ENCODE data around the gene ADGRA3.

ADGRA3 gene

GRCh38 chr4:22522206-22522605 is 6.3 kb upstream of the ADGRA3 start:
- Histone ChIP-seq H3K4me2 (ENCODE audit: low read depth, low read length) (no peak overlapping the region), H3K9me2 (replicated peaks; ENCODE audit: insufficient read depth, low read length) (no peaks in the 10 kb centered on the region), H4K20me1 (ENCODE audit: insufficient read depth, low read length) (no peaks in the 10 kb centered on the region), H3K9ac (ENCODE audit: low read length) (no peak overlapping the region), H3K36me3 (replicated peaks; ENCODE audit: insufficient read depth, low read length) (no peaks in the 10 kb centered on the region), H3K79me2 (ENCODE audit: low read length) (no peaks in the 10 kb centered on the region), H3K27ac (ENCODE audit: low read length) (no peak overlapping the region), H3K4me3 (ENCODE audit: low read length) (no peak overlapping the region), H3K9me3 (replicated peaks; ENCODE audit: insufficient read depth, low read length) (no peaks in the 10 kb centered on the region), H3K27me3 (replicated peaks; ENCODE audit: insufficient read depth, low read length) (no peaks in the 10 kb centered on the region), H3K4me1 (ENCODE audit: low read length) (no peaks in the 10 kb centered on the region), H3F3A (ENCODE audit: insufficient read depth, low read length) (no peaks in the 10 kb centered on the region), H2AFZ (ENCODE audit: low read length) (no peak overlapping the region)
- DNase-seq, result no peak
- TF ChIP-seq CTCF (IDR thresholded peaks at IDR 0.05; ENCODE audit: low read length) (no peak), EZH2 (optimal IDR thresholded peaks at IDR 0.05; ENCODE audit: low read depth, low read length) (no peak), EZH2phosphoT487 (IDR thresholded peaks at IDR 0.05; ENCODE audit: low read length) (no peak)

GRCh38 chr4:22521240-22521639 is 5.4 kb upstream of the ADGRA3 start:
- H3F3A ChIP-seq (ENCODE audit: insufficient read depth, low read length), result peaks cover 5% of the 10 kb centered on the region; the same call in 1 of the 2 replicates
- no peaks in the 10 kb centered on the region for H3K9me3 ChIP-seq (replicated peaks; ENCODE audit: insufficient read depth, low read length)
- H3K4me3 ChIP-seq (ENCODE audit: low read length), result no peak overlapping the region
- no peak overlapping the region for H3K4me2 ChIP-seq (ENCODE audit: low read depth, low read length)
- H3K36me3 ChIP-seq (replicated peaks; ENCODE audit: insufficient read depth, low read length), result no peaks in the 10 kb centered on the region
- H3K9ac ChIP-seq (ENCODE audit: low read length), result no peak overlapping the region
- no peaks in the 10 kb centered on the region for H4K20me1 ChIP-seq (ENCODE audit: insufficient read depth, low read length)
- H3K9me2 ChIP-seq (replicated peaks; ENCODE audit: insufficient read depth, low read length), result no peaks in the 10 kb centered on the region
- H3K27ac ChIP-seq (ENCODE audit: low read length), result no peak overlapping the region
- 0 out of 2 replicates have a peak, but pooled peaks cover 3% of the 10 kb centered on the region for H3K4me1 ChIP-seq (ENCODE audit: low read length)
- no peak for TF ChIP-seq CTCF (IDR thresholded peaks at IDR 0.05; ENCODE audit: low read length)
- TF ChIP-seq EZH2phosphoT487 (IDR thresholded peaks at IDR 0.05; ENCODE audit: low read length), result no peak
- no peak for TF ChIP-seq EZH2 (optimal IDR thresholded peaks at IDR 0.05; ENCODE audit: low read depth, low read length)
- no peak overlapping the region for H2AFZ ChIP-seq (ENCODE audit: low read length)
- no peaks in the 10 kb centered on the region for H3K79me2 ChIP-seq (ENCODE audit: low read length)
- DNase-seq, result no peak
- H3K27me3 ChIP-seq (replicated peaks; ENCODE audit: insufficient read depth, low read length), result no peaks in the 10 kb centered on the region

GRCh38 chr4:22515145-22515887 is 550 bp downstream of the ADGRA3 start:
- H4K20me1 ChIP-seq (ENCODE audit: insufficient read depth, low read length), result no peaks in the 10 kb centered on the region
- no peaks in the 10 kb centered on the region for H3K36me3 ChIP-seq (replicated peaks; ENCODE audit: insufficient read depth, low read length)
- DNase-seq, result peak; percentile 63
- H3K4me1 ChIP-seq (ENCODE audit: low read length), result 0 out of 2 replicates have a peak, but pooled peaks cover 3% of the 10 kb centered on the region
- H2AFZ ChIP-seq (ENCODE audit: low read length), result peak overlapping the region; percentile 82
- H3K9ac ChIP-seq (ENCODE audit: low read length), result peak overlapping the region; percentile 34; the same call in 1 of the 2 replicates
- no peaks in the 10 kb centered on the region for H3K9me2 ChIP-seq (replicated peaks; ENCODE audit: insufficient read depth, low read length)
- TF ChIP-seq EZH2 (optimal IDR thresholded peaks at IDR 0.05; ENCODE audit: low read depth, low read length) (no peak), CTCF (IDR thresholded peaks at IDR 0.05; ENCODE audit: low read length) (no peak), EZH2phosphoT487 (IDR thresholded peaks at IDR 0.05; ENCODE audit: low read length) (no peak)
- peak overlapping the region; percentile 45; the same call in 1 of the 2 replicates for H3K27ac ChIP-seq (ENCODE audit: low read length)
- H3K79me2 ChIP-seq (ENCODE audit: low read length), result peaks cover 43% of the 10 kb centered on the region
- no peaks in the 10 kb centered on the region for H3K9me3 ChIP-seq (replicated peaks; ENCODE audit: insufficient read depth, low read length)
- H3F3A ChIP-seq (ENCODE audit: insufficient read depth, low read length), result peaks cover 5% of the 10 kb centered on the region; the same call in 1 of the 2 replicates
- H3K4me3 ChIP-seq (ENCODE audit: low read length), result peak overlapping the region; percentile 89
- peak overlapping the region; percentile 87 for H3K4me2 ChIP-seq (ENCODE audit: low read depth, low read length)
- H3K27me3 ChIP-seq (replicated peaks; ENCODE audit: insufficient read depth, low read length), result no peaks in the 10 kb centered on the region
